MM.1S (cell line): ENCODE results near the gene BTBD3.

Experiments
- DNase-seq: peaks from one replicate; pipeline ENCODE4 v3.0.0-alpha.2; 2015
- H2AFZ ChIP-seq: fragments of 300-600 bp; sonication (generic); 2 replicates; pipeline ENCODE4 v1.6.0; 2016; ENCODE audit warnings: antibody characterized with exemption, low read length
- H3F3A ChIP-seq: fragments of 300-600 bp; sonication (generic); 2 replicates; pipeline ENCODE4 v1.6.1; 2016; ENCODE audit warnings: mild to moderate bottlenecking, antibody characterized with exemption, low read length, moderate library complexity, mixed read lengths; ENCODE audit not compliant: insufficient read depth
- H3K27ac ChIP-seq: fragments of 300-600 bp; sonication (generic); 2 replicates; pipeline ENCODE4 v1.5.1; 2016; ENCODE audit warnings: mild to moderate bottlenecking, low read length
- H3K27me3 ChIP-seq: fragments of 300-600 bp; sonication (generic); replicated peaks from 2 replicates; pipeline ENCODE4 v1.6.0; 2016; ENCODE audit warnings: low read length; ENCODE audit not compliant: insufficient read depth
- H3K36me3 ChIP-seq: fragments of 300-600 bp; sonication (generic); replicated peaks from 2 replicates; pipeline ENCODE4 v1.6.1; 2016; ENCODE audit warnings: mild to moderate bottlenecking, low read length, mixed read lengths; ENCODE audit not compliant: insufficient read depth
- H3K4me1 ChIP-seq: fragments of 300-600 bp; sonication (generic); 2 replicates; pipeline ENCODE4 v1.6.1; 2016; ENCODE audit warnings: low read length, mixed read lengths
- H3K4me2 ChIP-seq: fragments of 300-600 bp; sonication (generic); 2 replicates; pipeline ENCODE4 v1.6.0; 2016; ENCODE audit warnings: low read depth, low read length
- H3K4me3 ChIP-seq: fragments of 300-600 bp; sonication (generic); 2 replicates; pipeline ENCODE4 v1.5.1; 2016; ENCODE audit warnings: low read length, mixed read lengths
- H3K79me2 ChIP-seq: fragments of 300-600 bp; sonication (generic); 2 replicates; pipeline ENCODE4 v1.6.1; 2016; ENCODE audit warnings: mixed run types, low read length, mixed read lengths
- H3K9ac ChIP-seq: fragments of 300-600 bp; sonication (generic); 2 replicates; pipeline ENCODE4 v1.6.1; 2016; ENCODE audit warnings: low read length, mixed read lengths
- H3K9me2 ChIP-seq: fragments of 300-600 bp; sonication (generic); replicated peaks from 2 replicates; pipeline ENCODE4 v1.6.1; 2016; ENCODE audit warnings: mild to moderate bottlenecking, low read length, mixed read lengths; ENCODE audit not compliant: insufficient read depth
- H3K9me3 ChIP-seq: fragments of 300-600 bp; sonication (generic); replicated peaks from 2 replicates; pipeline ENCODE4 v1.6.1; 2016; ENCODE audit warnings: mild to moderate bottlenecking, low read length, mixed read lengths; ENCODE audit not compliant: insufficient read depth
- H4K20me1 ChIP-seq: fragments of 300-600 bp; sonication (generic); 2 replicates; pipeline ENCODE4 v1.6.1; 2016; ENCODE audit warnings: mild to moderate bottlenecking, low read length, moderate library complexity, mixed read lengths; ENCODE audit not compliant: insufficient read depth
- CTCF ChIP-seq: fragments of 300-600 bp; sonication (generic); IDR thresholded peaks from 2 replicates; pipeline ENCODE4 v1.5.1; 2016; ENCODE audit warnings: antibody characterized with exemption, low read length, mixed read lengths
- EZH2 ChIP-seq: fragments of 300-600 bp; sonication (generic); optimal IDR thresholded peaks from 2 replicates; pipeline ENCODE3; 2017; ENCODE audit warnings: low read depth, mild to moderate bottlenecking, antibody characterized with exemption, low read length, mixed read lengths
- EZH2phosphoT487 ChIP-seq: fragments of 300-600 bp; sonication (generic); IDR thresholded peaks from 2 replicates; pipeline ENCODE4 v1.6.1; 2018; ENCODE audit warnings: antibody characterized with exemption, low read length

The BTBD3 gene

GRCh38 chr20:11891077-11891775 lies 26.5 kb upstream of the BTBD3 start:
- H3K4me3 ChIP-seq = peak overlapping the region; percentile 61
- H3K9me2 ChIP-seq = no peaks in the 10 kb centered on the region
- peak; percentile 36 for DNase-seq
- no peaks in the 10 kb centered on the region for H3K36me3 ChIP-seq
- peak overlapping the region; percentile 39 for H2AFZ ChIP-seq
- peak overlapping the region; percentile 62; the same call in 1 of the 2 replicates for H3K27ac ChIP-seq
- no peak for TF ChIP-seq EZH2phosphoT487
- no peak for TF ChIP-seq CTCF
- no peak for TF ChIP-seq EZH2
- H3K79me2 ChIP-seq = peaks cover 35% of the 10 kb centered on the region
- peak overlapping the region; percentile 68; the same call in 1 of the 2 replicates for H3K9ac ChIP-seq
- peak overlapping the region; percentile 78; the same call in 1 of the 2 replicates for H3K4me2 ChIP-seq
- no peaks in the 10 kb centered on the region for H3K9me3 ChIP-seq
- no peaks in the 10 kb centered on the region for H3K27me3 ChIP-seq
- no peaks in the 10 kb centered on the region for H4K20me1 ChIP-seq
- H3F3A ChIP-seq = 0 out of 2 replicates have a peak, but pooled peaks cover 9% of the 10 kb centered on the region
- no peaks in the 10 kb centered on the region; the same call in 1 of the 2 replicates for H3K4me1 ChIP-seq

GRCh38 chr20:11891776-11892545 lies 25.7 kb upstream of the BTBD3 start:
- Histone ChIP-seq H3K4me2 (peak overlapping the region; percentile 78), H3K9me2 (no peaks in the 10 kb centered on the region), H3F3A (0 out of 2 replicates have a peak, but pooled peaks cover 9% of the 10 kb centered on the region), H2AFZ (peak overlapping the region; percentile 39), H3K9ac (peak overlapping the region; percentile 68; the same call in 1 of the 2 replicates), H3K9me3 (no peaks in the 10 kb centered on the region), H3K36me3 (no peaks in the 10 kb centered on the region), H3K79me2 (peaks cover 43% of the 10 kb centered on the region), H3K4me1 (no peaks in the 10 kb centered on the region; the same call in 1 of the 2 replicates), H3K27me3 (no peaks in the 10 kb centered on the region), H3K4me3 (peak overlapping the region; percentile 61), H3K27ac (peak overlapping the region; percentile 62), H4K20me1 (no peaks in the 10 kb centered on the region)
- TF ChIP-seq CTCF = no peak
- no peak for TF ChIP-seq EZH2
- TF ChIP-seq EZH2phosphoT487 = no peak
- DNase-seq = peak; percentile 84

DNA sequence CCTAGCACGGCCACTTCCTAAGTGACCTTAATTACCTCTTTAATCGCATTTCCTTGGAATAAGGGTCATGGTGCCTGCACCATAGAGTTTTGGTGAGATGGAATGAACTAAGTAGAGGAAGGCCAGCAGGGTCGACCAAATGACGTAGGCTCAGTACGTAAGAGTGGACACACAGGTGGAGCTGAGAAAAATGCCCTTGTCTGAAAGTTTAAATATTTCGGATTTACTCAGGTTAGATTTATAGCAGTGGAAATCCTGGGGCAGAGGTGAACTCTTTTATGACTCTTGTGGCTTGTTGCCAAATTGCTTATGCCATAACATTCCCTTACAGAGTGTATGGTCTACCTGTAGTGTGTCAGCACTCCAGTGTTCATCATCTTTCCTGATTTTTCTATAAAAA lies 23.6 kb upstream of the BTBD3 start:
- TF ChIP-seq EZH2phosphoT487 = no peak
- no peak for TF ChIP-seq EZH2
- no peak for TF ChIP-seq CTCF
- no peak overlapping the region for H3K27ac ChIP-seq

More for the DNA sequence above, 23.6 kb upstream of the BTBD3 start:
- Histone ChIP-seq H4K20me1 (no peaks in the 10 kb centered on the region), H3K4me2 (no peak overlapping the region), H3K9ac (no peak overlapping the region), H3K36me3 (no peaks in the 10 kb centered on the region), H3K4me3 (no peak overlapping the region), H3K9me3 (no peaks in the 10 kb centered on the region), H3K27me3 (no peaks in the 10 kb centered on the region), H3K79me2 (peaks cover 55% of the 10 kb centered on the region), H2AFZ (no peak overlapping the region), H3F3A (0 out of 2 replicates have a peak, but pooled peaks cover 9% of the 10 kb centered on the region), H3K9me2 (no peaks in the 10 kb centered on the region), H3K4me1 (no peaks in the 10 kb centered on the region; the same call in 1 of the 2 replicates)
- no peak for DNase-seq
